ENCODE results near the gene RBM19. TPM values are rescaled to one million over a fixed set of nuclear protein-coding genes. Genes with fewer than 3 reads are reported as not detected.

Gene RBM19
- total RNA-seq, 4 donors from 2014 or later: 19.3 to 45.5 (median 31.5) TPM

GRCh38 chr12:113980537-113981337 lies 14.6 kb upstream of the RBM19 start:
- H3K27ac ChIP-seq: no peak overlapping the region
- H3K4me3 ChIP-seq: no peak overlapping the region
- no peaks in the 10 kb centered on the region for H3K27me3 ChIP-seq
- DNase-seq: peak in 1 of 2 donors; percentile 24
- no peaks in the 10 kb centered on the region for H3K9me3 ChIP-seq
- H3K36me3 ChIP-seq: no peaks in the 10 kb centered on the region
- no peaks in the 10 kb centered on the region for H3K4me1 ChIP-seq
- intact Hi-C loops (cut with DNase I; ENCODE audit: low total_unique reads): no loop called here
- TF ChIP-seq CTCF (IDR thresholded peaks at IDR 0.05) (peak; percentile 65 to 76 (median 70)), POLR2A (IDR thresholded peaks at IDR 0.05) (no peak)

- no peaks in the 10 kb centered on the region for H3K4me1 ChIP-seq
- DNase-seq: no peak
- intact Hi-C loops (cut with DNase I; ENCODE audit: low total_unique reads): no loop called here
- TF ChIP-seq CTCF (IDR thresholded peaks at IDR 0.05): no peak
- TF ChIP-seq POLR2A (IDR thresholded peaks at IDR 0.05): no peak
- no peak overlapping the region for H3K27ac ChIP-seq
- H3K36me3 ChIP-seq: no peaks in the 10 kb centered on the region
- no peaks in the 10 kb centered on the region for H3K27me3 ChIP-seq
- H3K9me3 ChIP-seq: no peaks in the 10 kb centered on the region
- H3K4me3 ChIP-seq: no peak overlapping the region
Observed at GRCh38 chr12:113980054-113980453, 13.9 kb upstream of the RBM19 start.

GRCh38 chr12:113978080-113978479 lies 12.0 kb upstream of the RBM19 start:
- no peak overlapping the region for H3K27ac ChIP-seq
- intact Hi-C loops (cut with DNase I; ENCODE audit: low total_unique reads): no loop called here

GRCh38 chr12:113974006-113974405 lies 7.9 kb upstream of the RBM19 start:
- H3K27ac ChIP-seq: no peak overlapping the region
- H3K4me1 ChIP-seq: no peaks in the 10 kb centered on the region
- intact Hi-C loops (cut with DNase I; ENCODE audit: low total_unique reads): no loop called here
- no peak overlapping the region for H3K4me3 ChIP-seq
- DNase-seq: no peak
- no peaks in the 10 kb centered on the region for H3K36me3 ChIP-seq
- H3K9me3 ChIP-seq: no peaks in the 10 kb centered on the region
- H3K27me3 ChIP-seq: no peaks in the 10 kb centered on the region
- TF ChIP-seq POLR2A (IDR thresholded peaks at IDR 0.05) (no peak), CTCF (IDR thresholded peaks at IDR 0.05) (no peak)

More at GRCh38 chr12:113978080-113978479, 12.0 kb upstream of the RBM19 start:
- TF ChIP-seq POLR2A (IDR thresholded peaks at IDR 0.05): no peak
- TF ChIP-seq CTCF (IDR thresholded peaks at IDR 0.05): no peak
- no peaks in the 10 kb centered on the region for H3K27me3 ChIP-seq
- DNase-seq: no peak
- H3K4me3 ChIP-seq: no peak overlapping the region
- no peaks in the 10 kb centered on the region for H3K9me3 ChIP-seq
- no peaks in the 10 kb centered on the region for H3K36me3 ChIP-seq
- H3K4me1 ChIP-seq: no peaks in the 10 kb centered on the region

GRCh38 chr12:113973109-113973904 lies 7.2 kb upstream of the RBM19 start:
- Histone ChIP-seq H3K27ac (no peak overlapping the region), H3K4me3 (no peak overlapping the region), H3K4me1 (no peaks in the 10 kb centered on the region), H3K27me3 (no peaks in the 10 kb centered on the region), H3K36me3 (no peaks in the 10 kb centered on the region), H3K9me3 (no peaks in the 10 kb centered on the region)
- intact Hi-C loops (cut with DNase I; ENCODE audit: low total_unique reads): no loop called here
- no peak for DNase-seq
- TF ChIP-seq POLR2A (IDR thresholded peaks at IDR 0.05) (no peak), CTCF (IDR thresholded peaks at IDR 0.05) (no peak)

Measured in uterus (tissue), 4 donors.